GM18505 (cell line): Measurements from ENCODE around the gene EMILIN1.

ENCODE experiments used
- ATAC-seq: cut with Tn5 transposase; IDR thresholded peaks from one replicate; pipeline ENCODE4 v1.9.1; 2021; ENCODE audit not compliant: unreplicated experiment
- POLR2A ChIP-seq: IDR thresholded peaks from 4 replicates; pipeline ENCODE4 v1.6.1; 2011; ENCODE audit warnings: borderline replicate concordance; ENCODE audit not compliant: insufficient read depth, insufficient read length; ENCODE audit errors: extremely low read depth

Gene EMILIN1

GRCh38 chr2:27089111-27089954 lies 10.9 kb downstream of the EMILIN1 start:
- TF ChIP-seq POLR2A = no peak
- ATAC-seq = no peak

GRCh38 chr2:27091746-27092695 lies 13.6 kb downstream of the EMILIN1 start:
- no peak for ATAC-seq
- no peak for TF ChIP-seq POLR2A

GRCh38 chr2:27092696-27093429 lies 14.4 kb downstream of the EMILIN1 start:
- ATAC-seq = no peak
- no peak for TF ChIP-seq POLR2A

- TF ChIP-seq POLR2A = no peak
- ATAC-seq = no peak
Measured at GRCh38 chr2:27093430-27094352, 15.3 kb downstream of the EMILIN1 start.

- no peak for TF ChIP-seq POLR2A
- no peak for ATAC-seq
Measured at GRCh38 chr2:27094353-27094984, 16.1 kb downstream of the EMILIN1 start.

GRCh38 chr2:27095427-27095744 lies 17.0 kb downstream of the EMILIN1 start:
- no peak for TF ChIP-seq POLR2A
- ATAC-seq = no peak

GRCh38 chr2:27095745-27096651 lies 17.6 kb downstream of the EMILIN1 start:
- TF ChIP-seq POLR2A = peak; percentile 47
- ATAC-seq = no peak

- ATAC-seq = no peak
- TF ChIP-seq POLR2A = no peak
Measured at GRCh38 chr2:27096748-27097297, 18.4 kb downstream of the EMILIN1 start.

GRCh38 chr2:27097341-27097740 lies 18.9 kb downstream of the EMILIN1 start:
- no peak for TF ChIP-seq POLR2A

GRCh38 chr2:27099334-27099955 lies 21.0 kb downstream of the EMILIN1 start:
- TF ChIP-seq POLR2A = no peak
- no peak for ATAC-seq

More at GRCh38 chr2:27097341-27097740, 18.9 kb downstream of the EMILIN1 start:
- ATAC-seq = no peak
